ENCODE measurements around the gene PIP5KL1.

The PIP5KL1 gene

DNA sequence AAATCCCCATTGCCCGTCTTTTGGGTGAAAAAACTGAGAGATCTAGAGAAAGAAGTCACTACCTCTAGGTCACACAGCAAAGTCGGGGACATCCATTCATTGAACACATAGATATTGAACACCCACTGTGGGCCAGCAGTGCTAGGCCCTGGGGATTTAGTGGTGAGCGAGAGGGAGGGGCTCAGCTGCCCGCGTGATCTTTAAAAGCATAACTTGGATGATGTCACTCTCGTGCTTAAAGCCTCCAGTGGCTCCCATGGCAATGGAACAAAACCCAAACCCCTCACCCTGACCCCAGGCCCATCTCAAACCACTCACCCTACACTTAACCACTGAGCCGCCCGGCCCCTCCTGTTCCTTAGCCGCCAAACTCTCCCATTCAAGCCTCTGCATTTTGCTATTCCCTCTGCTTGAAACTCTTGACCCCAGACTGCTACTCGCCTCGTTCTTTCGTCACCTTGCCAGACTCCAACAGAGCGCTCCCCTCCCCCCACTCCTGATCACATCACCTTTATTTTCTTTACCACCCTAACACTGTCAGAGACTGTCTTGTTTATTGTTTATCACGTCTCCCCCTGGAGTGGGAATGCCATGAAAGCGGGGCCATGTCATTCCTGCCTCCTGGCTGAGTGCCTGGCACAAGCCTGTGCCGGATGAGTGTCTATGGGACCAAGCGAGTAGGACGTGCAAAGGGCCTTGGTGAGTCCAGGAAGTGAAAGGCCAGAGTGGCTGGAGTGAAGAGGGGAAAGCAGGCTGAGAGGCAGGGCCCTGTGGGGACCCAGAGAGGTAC is 710 bp upstream of the PIP5KL1 start:
- no peak for DNase-seq (ENCODE audit: low read depth)

DNA sequence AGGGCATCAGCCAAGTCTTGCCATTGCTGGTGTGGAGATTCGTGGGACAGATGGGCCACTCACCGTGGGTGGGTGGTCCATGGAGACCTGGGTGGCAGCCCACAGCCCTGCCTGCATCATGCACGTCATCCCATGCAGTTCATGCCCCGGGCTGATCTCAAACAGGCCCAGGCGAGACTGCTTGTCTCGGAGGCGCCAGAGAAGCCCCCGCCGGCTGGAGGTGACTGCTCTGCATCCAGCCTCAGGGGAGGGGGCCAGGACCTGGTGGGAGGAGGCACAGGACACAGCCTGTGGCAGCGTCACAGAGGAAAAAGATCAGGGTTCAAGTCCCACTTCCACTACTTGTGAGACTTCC is 975 bp downstream of the PIP5KL1 start:
- no peak for DNase-seq (ENCODE audit: low read depth)

DNA sequence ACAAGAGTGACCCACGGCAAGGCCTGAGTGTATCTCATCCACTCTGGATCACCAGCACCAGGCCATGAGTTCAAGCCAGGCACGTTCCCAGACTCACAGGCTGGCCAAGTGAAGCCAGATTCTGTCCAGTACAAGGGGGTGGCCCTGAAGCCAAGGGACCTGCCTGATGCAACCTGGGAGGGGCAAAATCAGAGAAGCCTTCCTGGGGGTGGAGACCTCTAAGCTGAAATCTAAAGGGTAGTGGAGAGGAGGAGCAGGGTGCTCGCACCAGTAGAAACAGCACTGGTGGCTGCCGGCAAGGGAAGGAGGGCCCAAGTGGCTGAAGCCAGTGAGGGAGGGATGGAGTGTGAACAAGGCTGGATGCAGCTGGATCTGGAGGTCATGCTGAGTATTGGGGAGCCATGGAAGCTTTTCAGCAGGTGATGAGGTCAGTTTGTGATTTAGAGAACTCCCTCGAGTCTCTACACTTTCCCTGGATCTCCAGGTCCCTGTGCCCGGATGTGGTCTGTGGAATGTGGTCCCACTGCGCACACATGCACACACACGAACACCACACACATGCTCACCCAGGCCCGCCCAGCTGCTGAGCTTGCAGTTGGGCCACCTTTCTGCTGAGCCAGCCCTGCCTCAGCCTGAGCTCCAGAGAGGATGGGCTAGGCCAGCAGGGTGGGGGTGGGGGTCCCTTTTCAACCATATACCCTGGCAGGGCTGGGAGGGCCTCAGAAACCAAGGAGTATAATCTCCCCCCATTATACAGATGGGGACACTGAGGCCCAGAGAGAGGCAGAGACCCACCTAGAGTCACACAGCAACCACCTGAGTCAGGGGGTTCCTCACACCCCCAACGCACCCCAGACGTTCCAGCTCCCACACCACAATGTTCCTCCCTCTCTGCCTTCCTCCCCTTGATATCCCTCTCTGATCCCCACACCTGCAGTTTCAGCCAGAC is 1.6 kb downstream of the PIP5KL1 start:
- no peak for DNase-seq (ENCODE audit: low read depth)

DNA sequence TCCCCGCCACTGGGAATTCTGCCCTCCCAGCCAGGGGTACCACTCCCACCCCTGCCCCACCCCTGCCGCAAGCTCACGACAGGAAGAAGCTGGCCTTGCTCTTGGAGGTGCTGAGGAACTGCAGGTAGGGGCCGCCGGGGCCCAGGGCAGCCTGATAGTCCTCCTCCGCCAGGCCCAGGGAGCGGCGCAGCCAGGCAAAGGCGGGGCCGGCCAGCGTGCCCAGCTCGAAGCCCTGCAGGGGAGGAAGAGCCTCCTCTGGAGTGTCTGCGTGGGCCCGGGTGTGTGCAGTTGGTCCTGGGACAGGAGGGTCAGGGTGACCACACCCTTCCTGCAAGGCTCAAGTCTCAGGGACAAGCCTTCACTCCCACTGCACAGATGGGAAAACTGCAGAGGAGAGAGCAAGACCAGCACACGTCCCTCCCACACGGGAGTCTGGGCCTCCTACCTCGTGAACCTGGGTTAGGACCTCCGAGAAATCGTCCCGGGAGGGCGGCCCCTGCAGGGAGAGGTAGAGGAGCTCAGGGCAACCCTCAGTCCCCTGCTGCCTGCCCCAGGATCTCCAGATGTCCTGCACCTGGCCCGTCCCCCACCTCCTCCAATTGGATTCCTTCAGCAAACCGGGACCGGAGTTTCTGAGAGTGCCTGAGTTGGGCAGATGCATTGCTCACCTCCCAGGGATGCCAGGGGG is 2.4 kb downstream of the PIP5KL1 start:
- no peak for DNase-seq (ENCODE audit: low read depth)

DNA sequence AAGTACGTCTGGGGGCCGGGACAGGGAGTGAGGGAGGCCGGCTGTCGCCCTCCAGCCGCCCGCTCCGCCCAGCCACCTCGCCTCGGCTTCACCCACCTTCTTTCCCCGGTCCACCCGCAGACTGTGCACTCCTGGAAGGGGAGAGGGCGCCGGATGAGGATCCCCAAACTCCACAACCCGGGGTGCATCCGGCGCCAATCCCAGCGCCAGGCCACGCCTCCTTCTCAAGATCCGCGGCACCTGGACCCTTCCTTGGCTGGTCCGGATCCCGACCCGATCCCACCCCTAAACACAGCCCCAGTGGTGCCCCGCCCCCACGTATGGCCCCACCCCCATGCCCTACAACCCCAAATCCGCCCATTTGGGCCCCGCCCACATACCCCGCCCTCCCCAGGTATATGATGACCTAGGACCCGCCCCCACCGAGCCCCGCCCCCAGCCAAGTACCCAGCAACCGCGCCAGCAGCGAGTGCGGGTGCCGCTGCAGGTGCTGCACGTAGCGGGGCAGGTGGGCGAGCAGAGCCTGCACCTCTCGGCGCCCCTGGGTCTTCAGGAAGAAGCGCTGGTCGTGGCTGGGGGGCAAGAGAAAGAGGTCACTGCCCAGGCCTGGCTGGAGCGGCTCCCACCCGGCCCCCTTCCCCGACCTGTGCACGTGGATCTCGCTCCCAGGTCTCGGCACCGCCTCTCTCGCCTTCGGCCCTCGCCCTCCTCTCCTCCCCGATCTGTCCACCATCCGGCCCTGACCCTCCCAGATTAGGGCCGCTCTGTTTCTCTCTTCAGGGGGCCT is 3.2 kb downstream of the PIP5KL1 start:
- peak; percentile 51 for DNase-seq (ENCODE audit: low read depth)

DNA sequence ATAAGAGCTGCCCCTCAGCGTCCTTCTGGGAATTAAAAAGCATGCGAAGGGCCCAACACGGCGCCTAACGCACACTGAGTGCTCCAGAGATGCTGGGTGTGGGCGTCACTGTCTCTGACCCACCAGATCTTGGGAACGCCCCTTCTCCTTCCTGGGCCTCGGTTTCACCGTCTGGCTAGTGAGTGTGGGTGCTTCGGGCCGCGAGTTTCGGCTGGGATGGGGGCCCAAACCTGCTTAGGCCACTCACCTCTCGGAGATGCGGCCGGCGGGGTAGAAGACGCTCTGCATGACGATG is 3.7 kb downstream of the PIP5KL1 start:
- DNase-seq (ENCODE audit: low read depth) = no peak

DNA sequence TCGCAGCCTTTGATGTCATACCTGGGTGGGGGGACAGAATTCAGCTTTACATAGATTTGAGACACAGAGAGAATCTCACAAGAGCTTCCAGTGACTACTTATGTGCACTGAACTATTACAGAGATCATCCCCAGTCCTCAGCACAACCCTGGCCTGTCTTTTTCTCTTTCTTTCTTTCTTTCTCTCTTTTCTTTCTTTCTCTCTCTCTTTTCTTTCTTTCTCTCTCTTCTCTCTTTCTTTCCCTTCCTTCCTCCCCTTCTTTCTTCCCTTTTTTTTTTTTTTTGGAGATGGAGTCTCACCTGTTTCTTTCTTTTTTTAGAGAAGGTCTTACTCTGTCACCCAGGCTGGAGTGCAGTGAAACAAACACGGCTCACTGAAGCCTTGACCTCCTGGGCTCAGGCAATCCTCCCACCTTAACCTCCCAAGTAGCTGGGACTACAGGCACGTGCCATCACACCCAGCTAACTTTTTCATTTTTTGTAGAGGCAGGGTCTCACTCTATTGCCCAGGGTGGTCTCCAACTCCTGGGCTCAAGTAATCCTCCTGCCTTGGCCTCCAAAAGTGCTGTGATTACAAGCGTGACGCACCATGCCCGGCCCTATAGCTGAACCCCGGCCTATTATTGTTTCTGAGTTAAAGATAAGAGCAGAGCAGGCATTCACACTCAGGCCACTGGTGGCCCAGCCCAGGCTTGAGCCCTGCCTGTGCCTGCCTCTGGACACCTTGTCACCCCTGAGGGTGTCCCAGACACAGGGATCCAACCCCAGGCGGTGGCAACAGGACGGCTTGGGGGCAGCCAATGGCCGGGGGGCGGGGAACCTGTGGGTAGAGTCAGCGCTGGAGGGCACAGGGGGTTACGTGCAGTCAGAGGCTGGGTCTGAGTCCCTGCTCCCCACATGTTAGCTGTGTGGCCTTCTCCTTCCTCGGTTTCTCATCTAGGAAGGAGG is 4.3 kb downstream of the PIP5KL1 start:
- no peak for DNase-seq (ENCODE audit: low read depth)

DNA sequence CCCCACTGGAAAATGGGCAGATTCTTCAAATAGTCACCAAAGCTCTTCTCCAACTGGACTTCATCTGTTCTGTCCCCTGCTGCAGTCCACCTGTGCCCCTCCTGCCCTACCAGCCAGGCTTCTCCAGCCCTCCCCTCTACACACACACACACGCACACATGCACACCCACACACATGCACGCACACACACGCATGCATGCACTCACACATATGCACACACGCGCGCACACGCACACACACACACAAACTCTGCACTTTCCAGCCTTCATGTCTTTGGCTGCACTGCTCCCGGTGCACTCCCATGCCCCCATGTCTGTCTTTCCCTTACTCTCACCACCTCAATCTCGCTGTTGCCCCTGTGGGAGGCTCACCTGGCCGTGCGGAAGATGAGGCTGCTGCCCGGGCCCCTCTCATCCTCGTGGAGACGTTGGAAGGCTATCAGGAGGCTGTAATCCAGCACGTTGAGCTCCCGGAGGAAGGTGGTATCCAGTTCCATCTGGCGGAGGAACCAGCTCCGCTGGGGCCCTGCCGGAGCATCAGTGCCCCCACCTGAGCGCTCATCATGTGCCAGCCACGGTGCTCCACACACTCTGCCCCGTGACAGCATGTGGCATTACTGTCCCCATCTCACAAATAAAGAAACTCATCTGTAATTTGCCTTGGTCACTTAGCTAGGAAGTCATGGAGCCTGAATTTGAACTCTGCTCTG is 5.7 kb downstream of the PIP5KL1 start:
- DNase-seq (ENCODE audit: low read depth) = no peak

DNA sequence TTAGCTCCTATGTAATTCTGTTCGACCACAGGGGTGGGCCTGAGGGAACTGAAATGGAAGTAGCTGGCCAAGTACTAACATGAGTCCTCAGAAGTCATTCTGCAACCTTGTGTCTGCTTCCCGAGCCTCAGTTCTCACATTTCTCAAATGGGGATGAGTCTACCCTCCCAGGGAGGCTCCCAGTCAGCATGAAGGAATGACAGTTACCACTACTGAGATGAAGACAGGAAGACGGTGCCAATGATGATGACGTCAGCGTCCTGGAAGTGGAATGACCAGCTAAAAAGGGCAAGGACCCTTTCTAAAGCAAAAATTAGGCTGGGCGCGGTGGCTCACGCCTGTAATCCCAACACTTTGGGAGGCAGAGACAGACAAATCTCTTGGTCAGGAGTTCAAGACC is 6.8 kb downstream of the PIP5KL1 start:
- DNase-seq (ENCODE audit: low read depth) = no peak

DNA sequence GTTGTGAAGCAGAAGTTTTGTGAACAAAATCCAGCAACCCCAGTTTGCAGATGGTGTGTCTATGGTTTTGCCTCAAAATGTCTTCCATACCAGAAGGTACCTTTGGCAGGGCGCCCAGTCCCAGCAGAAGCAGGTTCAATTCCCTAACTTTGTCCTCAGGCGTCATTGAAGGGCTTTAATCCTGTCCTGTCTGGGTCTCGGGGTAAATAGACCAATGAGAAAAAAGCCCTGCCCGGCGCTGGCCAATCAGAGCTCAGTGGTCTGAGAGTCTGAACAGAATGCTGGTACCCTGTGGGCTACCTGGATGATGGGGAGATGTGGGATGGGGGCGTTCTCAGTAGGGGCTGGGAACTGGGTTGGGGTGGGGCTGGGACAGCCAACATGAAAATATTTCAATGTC is 7.5 kb downstream of the PIP5KL1 start:
- DNase-seq (ENCODE audit: low read depth) = no peak

DNA sequence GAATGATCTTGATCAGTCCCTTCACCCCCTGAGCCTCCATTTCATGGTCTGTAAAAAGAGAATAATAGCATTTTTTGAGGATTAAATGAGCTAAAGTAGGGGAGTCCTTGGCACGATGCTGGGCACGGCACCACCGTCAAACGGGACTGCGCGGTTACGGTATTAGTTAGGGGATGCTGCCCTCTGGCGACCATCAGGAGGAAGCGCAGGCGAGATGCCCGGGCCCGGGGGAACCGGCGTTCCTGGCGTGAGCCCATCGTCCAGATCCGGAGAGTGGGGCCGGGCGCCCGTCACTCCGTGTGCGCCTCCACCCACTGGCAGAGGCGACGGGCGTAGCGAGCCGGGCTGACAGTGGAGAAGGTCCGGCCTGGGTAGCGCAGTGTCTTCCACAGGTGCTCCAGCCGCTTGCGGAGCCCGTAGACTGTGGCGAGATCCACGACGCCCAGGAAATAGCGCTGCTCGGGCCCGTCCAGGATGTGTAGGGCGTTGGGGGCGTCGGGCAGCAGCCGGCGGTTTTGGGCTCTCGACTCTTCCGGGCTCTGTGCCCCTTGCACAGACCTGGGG is 8.9 kb downstream of the PIP5KL1 start:
- peak; percentile 69 for DNase-seq (ENCODE audit: low read depth)

DNA sequence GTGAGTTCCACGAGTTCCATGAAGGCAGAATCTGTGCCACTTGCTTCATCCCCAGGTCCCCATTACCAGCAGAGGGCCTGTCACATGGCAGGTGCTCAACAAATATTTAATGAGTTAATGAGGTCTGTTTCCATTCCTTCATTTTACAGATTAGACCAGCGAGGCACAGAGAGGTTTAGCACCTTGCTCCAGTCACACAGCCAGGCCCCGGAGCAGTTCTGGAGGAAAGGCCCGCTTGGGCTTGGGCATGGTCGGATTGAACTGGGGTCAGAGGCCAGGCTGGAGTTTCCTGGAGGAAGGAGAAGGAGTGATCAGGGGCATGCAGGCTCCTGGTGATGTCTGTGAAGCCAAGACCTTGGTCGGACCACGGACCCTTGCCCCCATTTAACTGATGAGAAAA is 9.8 kb downstream of the PIP5KL1 start:
- DNase-seq (ENCODE audit: low read depth) = no peak

DNA sequence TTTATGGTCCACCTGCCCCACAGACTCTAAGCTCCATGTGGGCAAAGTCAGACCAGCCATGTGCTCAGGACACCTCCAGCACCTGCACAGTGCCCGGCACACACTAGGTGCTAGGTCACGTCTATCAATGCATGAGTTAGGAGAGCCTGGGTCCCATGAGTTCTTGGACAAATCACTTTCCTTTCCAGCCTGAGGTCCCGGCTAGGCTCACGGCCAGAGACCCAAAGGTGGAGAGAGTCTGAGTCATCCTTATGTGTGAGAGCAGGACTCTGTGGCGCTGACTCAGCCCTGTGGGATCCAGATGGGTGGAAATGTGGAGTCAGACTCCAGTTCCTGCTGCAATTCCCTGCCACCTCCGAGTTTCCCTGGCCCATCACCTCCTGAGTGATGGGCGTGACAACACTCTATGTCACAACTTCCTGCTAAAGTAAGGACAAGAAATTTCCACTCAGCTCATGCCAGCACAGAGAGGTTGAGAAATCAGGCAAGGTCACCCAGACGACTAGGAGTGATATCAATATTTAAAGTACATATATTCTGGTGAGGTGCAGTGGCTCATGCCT is 11.2 kb downstream of the PIP5KL1 start:
- no peak for DNase-seq (ENCODE audit: low read depth)

DNA sequence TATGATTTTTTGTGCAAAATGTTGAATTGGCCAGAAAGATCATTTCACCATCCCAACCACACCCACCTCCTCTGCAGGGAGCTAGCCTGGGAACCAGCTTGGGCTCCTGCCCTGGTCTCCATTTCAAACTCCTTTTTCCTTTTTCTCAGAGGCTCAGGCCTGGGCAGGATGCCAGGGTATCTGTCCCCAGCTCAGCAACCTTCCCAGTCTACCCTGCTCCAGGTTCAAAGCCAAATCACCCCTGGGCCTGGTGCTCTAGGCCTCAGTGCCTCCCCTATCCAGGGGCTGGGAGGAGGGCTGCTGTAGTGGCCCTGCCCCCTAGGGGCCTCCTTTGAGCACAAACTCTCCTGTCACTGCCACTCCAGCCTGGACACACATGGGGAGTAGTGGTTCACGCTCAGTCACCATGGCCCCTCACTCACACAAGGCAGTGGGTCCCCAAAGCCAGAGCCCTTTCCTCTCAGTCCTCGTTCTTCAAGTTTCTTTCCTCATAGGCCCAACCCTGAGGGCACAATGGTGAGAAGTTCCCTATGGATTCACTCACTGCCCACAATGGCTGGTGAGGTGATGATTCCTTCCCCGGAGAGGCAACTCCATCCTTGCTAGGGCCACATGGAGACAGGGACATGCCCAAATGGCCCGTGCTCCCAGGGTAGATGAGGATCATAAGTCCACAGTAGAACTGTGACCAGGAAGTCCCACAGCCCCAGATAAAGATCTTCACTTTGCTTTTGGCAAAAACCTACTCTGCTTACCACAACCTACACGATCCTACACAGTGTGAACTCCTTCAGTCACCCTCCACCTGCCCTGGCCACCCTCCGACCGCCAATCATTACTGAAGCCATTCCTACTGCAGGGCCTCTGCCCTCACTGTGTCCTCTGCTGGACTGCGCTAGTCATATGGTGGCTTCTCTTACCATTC is 12.1 kb downstream of the PIP5KL1 start:
- DNase-seq (ENCODE audit: low read depth) = no peak

DNA sequence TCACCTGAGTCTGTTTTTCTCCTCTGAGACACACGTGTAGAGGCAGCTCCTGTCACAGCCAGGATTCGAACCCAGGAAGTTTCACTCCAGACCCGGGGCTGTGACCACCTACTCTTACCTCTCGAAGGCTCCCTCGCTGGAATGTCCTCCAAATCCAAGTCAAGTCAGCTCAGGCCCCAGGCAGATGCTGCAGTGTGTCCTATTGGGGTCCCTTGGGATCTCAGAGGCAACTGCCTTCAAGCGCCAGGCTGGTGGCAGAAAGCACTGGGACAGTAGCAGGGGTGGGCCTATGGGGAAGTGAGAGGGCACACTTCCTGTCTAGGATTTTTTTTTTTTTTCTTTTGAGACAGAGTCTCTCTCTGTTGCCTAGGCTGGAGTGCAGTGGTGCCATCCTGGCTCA is 13.0 kb downstream of the PIP5KL1 start:
- no peak for DNase-seq (ENCODE audit: low read depth)

DNA sequence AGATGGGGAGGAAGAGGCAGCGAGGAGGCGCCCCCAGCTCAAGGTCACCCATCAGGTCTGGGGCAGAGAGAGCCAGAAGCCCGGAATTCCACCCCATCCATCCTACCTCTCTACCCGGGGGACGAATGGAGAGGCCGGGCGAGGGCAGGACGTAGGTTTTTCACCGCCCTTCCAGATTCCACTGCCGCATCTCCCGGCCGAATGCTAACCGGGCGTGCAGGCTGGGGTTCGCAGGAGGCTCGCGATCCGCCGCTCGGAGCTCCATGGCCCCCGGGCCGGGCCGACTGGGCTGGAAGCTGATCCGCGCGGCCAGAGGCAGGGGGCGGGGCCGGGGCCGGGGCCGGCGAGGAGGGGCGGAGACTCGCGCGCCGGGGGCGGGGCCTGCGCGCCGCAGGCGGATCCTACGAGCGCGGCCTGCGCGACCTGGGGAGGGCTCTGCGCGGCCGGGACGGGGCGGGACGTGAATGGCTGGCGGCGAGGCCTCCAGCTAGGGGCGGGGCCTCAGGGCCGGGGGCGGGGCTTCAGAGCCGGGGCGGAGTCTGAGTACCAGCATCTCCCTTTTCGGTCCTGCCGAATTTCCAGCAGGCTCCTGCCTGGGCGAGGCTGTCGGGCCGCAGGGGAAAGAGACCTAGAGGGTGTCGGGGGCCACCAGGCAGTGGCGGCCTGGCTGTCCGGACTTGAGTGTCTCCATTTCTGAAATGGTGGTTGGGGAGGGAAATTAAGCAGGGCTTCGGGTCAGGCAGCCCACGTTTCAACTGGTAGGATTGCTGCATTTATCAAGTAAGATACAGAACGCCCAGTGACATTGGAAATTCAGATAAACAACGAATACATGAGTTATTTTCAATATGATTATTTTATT is 13.6 kb downstream of the PIP5KL1 start, which contains the start of gene ST6GALNAC4:
ST6GALNAC4 (minus strand) TSS at position 322 of the 862 bp plus-strand sequence. CDS start 622 bp downstream, outside the sequence.
- peak; percentile 92 for DNase-seq (ENCODE audit: low read depth)

Data from activated gamma-delta T cell treated with anti-CD3 and anti-CD28 coated beads, Interleukin-2, amount 50 U/mL, for 16 hours (primary cell).